Thoracic aorta (tissue), 2 donors: Measurements from ENCODE around the gene CNTN1. TPM values are rescaled to one million over a fixed set of nuclear protein-coding genes. Genes with fewer than 3 reads are reported as not detected.

Experiments used
- ATAC-seq: fragments of 150-250 bp; one replicate; pipeline ENCODE4 v1.8.0; 2017; ENCODE audit warnings: low read depth; ENCODE audit not compliant: insufficient number of reproducible peaks, low FRiP score
- DNase-seq: peaks from one replicate; pipeline ENCODE4 v3.0.0-alpha.2; 2020; ENCODE audit warnings: low spot score
- H3K27ac ChIP-seq, 2 donors: fragments of 200-600 bp; sonication (generic); 1 replicate in 1 of 2; 2 replicates in 1 of 2; pipeline ENCODE4 v1.5.1; 2016; ENCODE audit warnings: mild to moderate bottlenecking in 2 of 2, moderate library complexity in 2 of 2
- H3K27me3 ChIP-seq: fragments of 200-600 bp; sonication (generic); replicated peaks from 2 replicates; pipeline ENCODE4 v1.6.0; 2016; ENCODE audit warnings: mild to moderate bottlenecking; ENCODE audit not compliant: insufficient read depth
- H3K36me3 ChIP-seq: fragments of 200-600 bp; sonication (generic); one replicate; pipeline ENCODE4 v1.5.1; 2016
- H3K4me1 ChIP-seq, 2 donors: fragments of 200-600 bp; sonication (generic); 1 replicate in 1 of 2; 2 replicates in 1 of 2; pipeline versions ENCODE4 v1.5.1 to v1.6.0; 2016; ENCODE audit warnings: low read depth in 2 of 2, mild to moderate bottlenecking in 1 of 2; ENCODE audit not compliant: control insufficient read depth in 1 of 2
- H3K4me3 ChIP-seq: fragments of 200-600 bp; sonication (generic); 2 replicates; pipeline ENCODE4 v1.5.1; 2016; ENCODE audit warnings: mild to moderate bottlenecking
- H3K9me3 ChIP-seq: fragments of 200-600 bp; sonication (generic); 2 replicates; pipeline ENCODE4 v1.5.1; 2016
- total RNA-seq, 2 donors: library from RNA; depleted of rRNA; stranded (reverse); fragments of >200 nt; gene quantifications; one replicate each; pipeline versions ENCODE4 v1.1.0 to v1.2.3, GENCODE V29; 2016
- TF ChIP-seq, protein P1 (sequence below): fragments of 200-600 bp; sonication (generic); IDR thresholded peaks from one replicate; pipeline ENCODE4 v1.5.1; 2019; ENCODE audit warnings: antibody characterized with exemption

The CNTN1 gene
- total RNA-seq, 2 donors from 2014 or later = 16.1 to 42.8 TPM

GRCh38 chr12:40907115-40907527 is 214.9 kb downstream of the CNTN1 start:
- Histone ChIP-seq H3K27me3 (no peaks in the 10 kb centered on the region), H3K27ac (no peak overlapping the region), H3K36me3 (no peaks in the 10 kb centered on the region), H3K9me3 (no peaks in the 10 kb centered on the region), H3K4me1 (no peaks in the 10 kb centered on the region), H3K4me3 (no peak overlapping the region)
- no peak for DNase-seq
- TF ChIP-seq, protein P1, sequence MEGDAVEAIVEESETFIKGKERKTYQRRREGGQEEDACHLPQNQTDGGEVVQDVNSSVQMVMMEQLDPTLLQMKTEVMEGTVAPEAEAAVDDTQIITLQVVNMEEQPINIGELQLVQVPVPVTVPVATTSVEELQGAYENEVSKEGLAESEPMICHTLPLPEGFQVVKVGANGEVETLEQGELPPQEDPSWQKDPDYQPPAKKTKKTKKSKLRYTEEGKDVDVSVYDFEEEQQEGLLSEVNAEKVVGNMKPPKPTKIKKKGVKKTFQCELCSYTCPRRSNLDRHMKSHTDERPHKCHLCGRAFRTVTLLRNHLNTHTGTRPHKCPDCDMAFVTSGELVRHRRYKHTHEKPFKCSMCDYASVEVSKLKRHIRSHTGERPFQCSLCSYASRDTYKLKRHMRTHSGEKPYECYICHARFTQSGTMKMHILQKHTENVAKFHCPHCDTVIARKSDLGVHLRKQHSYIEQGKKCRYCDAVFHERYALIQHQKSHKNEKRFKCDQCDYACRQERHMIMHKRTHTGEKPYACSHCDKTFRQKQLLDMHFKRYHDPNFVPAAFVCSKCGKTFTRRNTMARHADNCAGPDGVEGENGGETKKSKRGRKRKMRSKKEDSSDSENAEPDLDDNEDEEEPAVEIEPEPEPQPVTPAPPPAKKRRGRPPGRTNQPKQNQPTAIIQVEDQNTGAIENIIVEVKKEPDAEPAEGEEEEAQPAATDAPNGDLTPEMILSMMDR = no peak
- no peak for ATAC-seq

- H3K27me3 ChIP-seq = no peaks in the 10 kb centered on the region
- no peaks in the 10 kb centered on the region for H3K9me3 ChIP-seq
- no peaks in the 10 kb centered on the region for H3K4me1 ChIP-seq
- ATAC-seq (no peak), DNase-seq (no peak)
- H3K36me3 ChIP-seq = no peaks in the 10 kb centered on the region
- H3K4me3 ChIP-seq = no peak overlapping the region
- TF ChIP-seq, protein P1 = no peak
- no peak overlapping the region for H3K27ac ChIP-seq
Measured at GRCh38 chr12:40911676-40912075, 219.4 kb downstream of the CNTN1 start.

GRCh38 chr12:40915172-40915571 is 222.9 kb downstream of the CNTN1 start:
- TF ChIP-seq, protein P1 = no peak
- H3K27me3 ChIP-seq = no peaks in the 10 kb centered on the region
- no peaks in the 10 kb centered on the region for H3K4me1 ChIP-seq
- H3K27ac ChIP-seq = no peak overlapping the region
- no peak for DNase-seq
- no peaks in the 10 kb centered on the region for H3K36me3 ChIP-seq
- H3K4me3 ChIP-seq = no peak overlapping the region
- no peaks in the 10 kb centered on the region for H3K9me3 ChIP-seq
- no peak for ATAC-seq

DNA sequence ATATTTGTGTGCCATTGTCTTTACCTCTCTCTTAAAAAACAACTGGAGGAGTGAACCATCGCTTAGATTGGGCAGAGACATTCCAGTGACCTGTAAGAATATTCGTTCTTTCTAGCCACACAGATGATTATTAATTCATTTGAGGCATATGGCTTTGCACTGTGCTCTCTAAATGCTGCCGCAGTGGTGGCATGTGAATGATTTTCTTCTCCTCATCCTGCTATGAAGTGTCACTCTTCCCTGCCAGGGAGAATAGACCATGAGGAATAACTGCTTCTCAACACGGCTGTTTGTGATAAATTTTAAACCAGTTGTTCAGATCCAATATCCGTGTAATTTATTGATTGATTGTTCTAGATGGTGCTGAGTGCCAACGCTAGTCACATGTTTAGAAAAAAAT is 225.3 kb downstream of the CNTN1 start:
- H3K27me3 ChIP-seq = no peaks in the 10 kb centered on the region
- H3K4me3 ChIP-seq = no peak overlapping the region
- DNase-seq = no peak
- no peaks in the 10 kb centered on the region for H3K9me3 ChIP-seq
- TF ChIP-seq, protein P1 = no peak
- ATAC-seq = no peak
- no peak overlapping the region for H3K27ac ChIP-seq
- no peaks in the 10 kb centered on the region for H3K4me1 ChIP-seq
- no peaks in the 10 kb centered on the region for H3K36me3 ChIP-seq

- TF ChIP-seq, protein P1 = peak; percentile 73
- Histone ChIP-seq H3K27me3 (no peaks in the 10 kb centered on the region), H3K27ac (no peak overlapping the region), H3K36me3 (no peaks in the 10 kb centered on the region), H3K4me3 (no peak overlapping the region), H3K9me3 (no peaks in the 10 kb centered on the region), H3K4me1 (no peaks in the 10 kb centered on the region)
- DNase-seq (no peak), ATAC-seq (no peak)
Measured at GRCh38 chr12:40921563-40922163, 229.4 kb downstream of the CNTN1 start.
